GM21423 (cell line): ENCODE measurements around the gene HLA-DPB1.

ENCODE experiments used
- ATAC-seq: cut with Tn5 transposase; IDR thresholded peaks from one replicate; pipeline ENCODE4 v1.9.1; 2021; ENCODE audit warnings: mild to moderate bottlenecking, moderate library complexity; ENCODE audit not compliant: unreplicated experiment

Gene HLA-DPB1

GRCh38 chr6:33070909-33071308 lies 4.9 kb upstream of the HLA-DPB1 start:
- no peak for ATAC-seq

- ATAC-seq, result no peak
Measured at GRCh38 chr6:33071569-33071968, 4.2 kb upstream of the HLA-DPB1 start.

- no peak for ATAC-seq
Measured at GRCh38 chr6:33072508-33073100, 3.2 kb upstream of the HLA-DPB1 start.

GRCh38 chr6:33073431-33073871 lies 2.3 kb upstream of the HLA-DPB1 start, which contains the start of gene HLA-DPA1:
HLA-DPA1 (minus strand) TSS chr6:33073649.
- peak; percentile 64 for ATAC-seq

- peak; percentile 7 for ATAC-seq
Measured at GRCh38 chr6:33075208-33075567, 602 bp upstream of the HLA-DPB1 start.

GRCh38 chr6:33076406-33076934 lies 680 bp downstream of the HLA-DPB1 start:
- no peak for ATAC-seq

- no peak for ATAC-seq
Measured at GRCh38 chr6:33077908-33078307, 2.1 kb downstream of the HLA-DPB1 start.

GRCh38 chr6:33078442-33078841 lies 2.7 kb downstream of the HLA-DPB1 start:
- ATAC-seq, result no peak

- ATAC-seq, result no peak
Measured at GRCh38 chr6:33078919-33079521, 3.2 kb downstream of the HLA-DPB1 start.

- no peak for ATAC-seq
Measured at GRCh38 chr6:33079580-33079979, 3.8 kb downstream of the HLA-DPB1 start.

- no peak for ATAC-seq
Measured at GRCh38 chr6:33080127-33081089, 4.6 kb downstream of the HLA-DPB1 start.

- ATAC-seq, result no peak
Measured at GRCh38 chr6:33081098-33081824, 5.5 kb downstream of the HLA-DPB1 start.

- no peak for ATAC-seq
Measured at GRCh38 chr6:33082702-33083101, 6.9 kb downstream of the HLA-DPB1 start.

GRCh38 chr6:33085627-33086026 lies 9.8 kb downstream of the HLA-DPB1 start:
- no peak for ATAC-seq

GRCh38 chr6:33088258-33088930 lies 12.6 kb downstream of the HLA-DPB1 start:
- no peak for ATAC-seq

- ATAC-seq, result no peak
Measured at GRCh38 chr6:33088931-33089620, 13.3 kb downstream of the HLA-DPB1 start.

- no peak for ATAC-seq
Measured at GRCh38 chr6:33091957-33092356, 16.2 kb downstream of the HLA-DPB1 start.

- no peak for ATAC-seq
Measured at GRCh38 chr6:33092385-33092784, 16.6 kb downstream of the HLA-DPB1 start.

GRCh38 chr6:33093855-33094254 lies 18.1 kb downstream of the HLA-DPB1 start:
- ATAC-seq, result no peak

- ATAC-seq, result no peak
Measured at GRCh38 chr6:33095681-33096080, 19.9 kb downstream of the HLA-DPB1 start.
